Mesendoderm (in vitro differentiated cells): ENCODE measurements around the gene CRK.

Source experiments
- DNase-seq: peaks from one replicate; pipeline ENCODE4 v3.0.0; 2013
- H2AK5ac ChIP-seq: 2 replicates; pipeline ENCODE4 v1.6.1; 2013; ENCODE audit warnings: low read length, inconsistent platforms
- H2BK120ac ChIP-seq: 2 replicates; pipeline ENCODE4 v1.6.1; 2013; ENCODE audit warnings: low read depth, mild to moderate bottlenecking, low read length, moderate library complexity, mixed read lengths
- H2BK15ac ChIP-seq: replicated peaks from 2 replicates; pipeline ENCODE4 v1.6.1; 2013; ENCODE audit warnings: low read depth, mild to moderate bottlenecking, moderate library complexity
- H2BK5ac ChIP-seq: 2 replicates; pipeline ENCODE4 v1.6.1; 2013; ENCODE audit warnings: low read length, inconsistent platforms
- H3K18ac ChIP-seq: 2 replicates; pipeline ENCODE4 v1.6.1; 2013; ENCODE audit warnings: mild to moderate bottlenecking, low read length, mixed read lengths
- H3K23ac ChIP-seq: one replicate; pipeline ENCODE4 v1.6.1; 2013; ENCODE audit warnings: low read length
- H3K27ac ChIP-seq: 2 replicates; pipeline ENCODE4 v1.5.1; 2013; ENCODE audit warnings: low read depth, mild to moderate bottlenecking, inconsistent platforms, low read length, moderate library complexity
- H3K27me3 ChIP-seq: 2 replicates; pipeline ENCODE4 v1.6.1; 2013; ENCODE audit warnings: low read length, control low read depth, mild to moderate bottlenecking, inconsistent platforms; ENCODE audit not compliant: insufficient read depth, poor library complexity
- H3K36me3 ChIP-seq: 2 replicates; pipeline ENCODE4 v1.6.1; 2013; ENCODE audit warnings: low read length, inconsistent platforms; ENCODE audit not compliant: control insufficient read depth, insufficient read depth
- H3K4ac ChIP-seq: one replicate; pipeline ENCODE4 v1.6.1; 2013; ENCODE audit warnings: low read depth, mild to moderate bottlenecking, low read length, moderate library complexity
- H3K4me1 ChIP-seq: 2 replicates; pipeline ENCODE4 v1.6.1; 2013; ENCODE audit warnings: low read depth, low read length, inconsistent platforms; ENCODE audit not compliant: control insufficient read depth
- H3K4me2 ChIP-seq: 2 replicates; pipeline ENCODE4 v1.6.1; 2013; ENCODE audit warnings: low read length
- H3K4me3 ChIP-seq: 2 replicates; pipeline ENCODE4 v1.5.1; 2013; ENCODE audit warnings: mild to moderate bottlenecking, low read length
- H3K56ac ChIP-seq: one replicate; pipeline ENCODE4 v1.6.1; 2013; ENCODE audit warnings: low read length
- H3K79me1 ChIP-seq: 2 replicates; pipeline ENCODE4 v1.6.1; 2013; ENCODE audit warnings: low read length, inconsistent platforms
- H3K79me2 ChIP-seq: 2 replicates; pipeline ENCODE4 v1.6.1; 2013; ENCODE audit warnings: mild to moderate bottlenecking, low read length; ENCODE audit not compliant: control insufficient read depth, insufficient read depth
- H3K9ac ChIP-seq: 2 replicates; pipeline ENCODE4 v1.6.1; 2013; ENCODE audit warnings: low read length, inconsistent platforms
- H4K5ac ChIP-seq: one replicate; pipeline ENCODE4 v1.6.1; 2013; ENCODE audit warnings: low read length
- H4K8ac ChIP-seq: one replicate; pipeline ENCODE4 v1.6.1; 2013; ENCODE audit warnings: low read depth, mild to moderate bottlenecking, control low read depth, low read length, moderate library complexity
- WGBS: extraction: QIAGEN DNeasy Blood & Tissue Kit; methylation state at CpG from one replicate; pipeline ENCODE4 v1.1.7; 2013; ENCODE audit warnings: low lambda C conversion rate, missing lambda C conversion rate; ENCODE audit not compliant: insufficient coverage; ENCODE audit errors: extremely low coverage; 5-methylcytosine and 5-hydroxymethylcytosine counted together

The CRK gene

GRCh38 chr17:1435326-1435725, 20.7 kb downstream of the CRK start:
- H3K4ac ChIP-seq: no peak overlapping the region
- no peak overlapping the region for H2BK15ac ChIP-seq
- H3K27me3 ChIP-seq: no peaks in the 10 kb centered on the region
- no peak overlapping the region for H4K8ac ChIP-seq
- no peak overlapping the region for H3K4me2 ChIP-seq
- H3K56ac ChIP-seq: no peak overlapping the region
- H3K79me1 ChIP-seq: peaks cover 20% of the 10 kb centered on the region
- H2BK5ac ChIP-seq: no peak overlapping the region
- no peak overlapping the region for H4K5ac ChIP-seq
- no peak overlapping the region for H2BK120ac ChIP-seq
- H3K4me3 ChIP-seq: no peak overlapping the region
- no peak overlapping the region for H2AK5ac ChIP-seq
- H3K9ac ChIP-seq: no peak overlapping the region
- no peaks in the 10 kb centered on the region for H3K4me1 ChIP-seq
- H3K18ac ChIP-seq: no peak overlapping the region
- no peak overlapping the region for H3K27ac ChIP-seq
- WGBS: no CpG with 5 or more reads among the region's 3 CpGs
- no peak for DNase-seq
- H3K23ac ChIP-seq: no peak overlapping the region
- peaks cover 6% of the 10 kb centered on the region for H3K36me3 ChIP-seq
- peaks cover 44% of the 10 kb centered on the region for H3K79me2 ChIP-seq

- Histone ChIP-seq H3K27me3 (no peaks in the 10 kb centered on the region), H2BK120ac (no peak overlapping the region), H3K79me1 (peaks cover 20% of the 10 kb centered on the region), H3K4ac (no peak overlapping the region), H3K4me1 (no peaks in the 10 kb centered on the region), H4K5ac (no peak overlapping the region), H3K4me2 (no peak overlapping the region), H3K18ac (no peak overlapping the region), H3K9ac (no peak overlapping the region), H2BK15ac (no peak overlapping the region), H3K4me3 (no peak overlapping the region), H2BK5ac (no peak overlapping the region), H4K8ac (no peak overlapping the region), H3K56ac (no peak overlapping the region), H3K79me2 (peaks cover 41% of the 10 kb centered on the region), H3K23ac (no peak overlapping the region), H3K27ac (no peak overlapping the region), H3K36me3 (peaks cover 6% of the 10 kb centered on the region), H2AK5ac (no peak overlapping the region)
- DNase-seq: no peak
- WGBS: no CpG with 5 or more reads among the region's 3 CpGs
Observed at GRCh38 chr17:1434150-1434549, 21.9 kb downstream of the CRK start.

- no peak overlapping the region for H3K9ac ChIP-seq
- WGBS: no CpG with 5 or more reads among the region's 2 CpGs
- no peak overlapping the region for H3K56ac ChIP-seq
- H3K27me3 ChIP-seq: no peaks in the 10 kb centered on the region
- no peak overlapping the region for H3K4me2 ChIP-seq
- no peak overlapping the region for H3K4ac ChIP-seq
- no peak overlapping the region for H2BK5ac ChIP-seq
- H4K5ac ChIP-seq: no peak overlapping the region
- H3K79me2 ChIP-seq: peaks cover 34% of the 10 kb centered on the region
- peak overlapping the region; percentile 80 for H3K23ac ChIP-seq
- peaks cover 17% of the 10 kb centered on the region for H3K79me1 ChIP-seq
- peaks cover 5% of the 10 kb centered on the region for H3K36me3 ChIP-seq
- H3K27ac ChIP-seq: no peak overlapping the region
- H3K4me1 ChIP-seq: no peaks in the 10 kb centered on the region
- H2BK15ac ChIP-seq: no peak overlapping the region
- no peak overlapping the region for H3K18ac ChIP-seq
- no peak overlapping the region for H4K8ac ChIP-seq
- H3K4me3 ChIP-seq: no peak overlapping the region
- DNase-seq: no peak
- no peak overlapping the region for H2AK5ac ChIP-seq
- no peak overlapping the region for H2BK120ac ChIP-seq
Observed at GRCh38 chr17:1431631-1432104, 24.4 kb downstream of the CRK start.

GRCh38 chr17:1423456-1424135, 32.4 kb downstream of the CRK start:
- no peak overlapping the region for H3K18ac ChIP-seq
- no peak overlapping the region for H4K5ac ChIP-seq
- H3K23ac ChIP-seq: no peak overlapping the region
- H4K8ac ChIP-seq: no peak overlapping the region
- H3K4me2 ChIP-seq: no peak overlapping the region
- no peak overlapping the region for H2BK15ac ChIP-seq
- H3K4me3 ChIP-seq: no peak overlapping the region
- H3K4ac ChIP-seq: no peak overlapping the region
- WGBS: no CpG with 5 or more reads among the region's 10 CpGs
- no peaks in the 10 kb centered on the region for H3K4me1 ChIP-seq
- no peak overlapping the region for H3K27ac ChIP-seq
- no peaks in the 10 kb centered on the region for H3K27me3 ChIP-seq
- peaks cover 8% of the 10 kb centered on the region for H3K79me2 ChIP-seq
- H3K56ac ChIP-seq: no peak overlapping the region
- no peak overlapping the region for H2BK120ac ChIP-seq
- peaks cover 15% of the 10 kb centered on the region for H3K79me1 ChIP-seq
- H2BK5ac ChIP-seq: no peak overlapping the region
- DNase-seq: no peak
- peaks cover 15% of the 10 kb centered on the region for H3K36me3 ChIP-seq
- no peak overlapping the region for H2AK5ac ChIP-seq
- no peak overlapping the region for H3K9ac ChIP-seq

GRCh38 chr17:1422885-1423284, 33.1 kb downstream of the CRK start:
- no peak overlapping the region for H3K9ac ChIP-seq
- no peak overlapping the region for H2BK120ac ChIP-seq
- H3K79me2 ChIP-seq: peaks cover 8% of the 10 kb centered on the region
- H3K4ac ChIP-seq: no peak overlapping the region
- no peak overlapping the region for H3K56ac ChIP-seq
- no peak overlapping the region for H2BK15ac ChIP-seq
- H3K18ac ChIP-seq: no peak overlapping the region
- DNase-seq: peak; percentile 30
- H3K23ac ChIP-seq: no peak overlapping the region
- H3K79me1 ChIP-seq: peaks cover 15% of the 10 kb centered on the region
- no peak overlapping the region for H3K27ac ChIP-seq
- H2AK5ac ChIP-seq: no peak overlapping the region
- no peak overlapping the region for H3K4me2 ChIP-seq
- no peaks in the 10 kb centered on the region for H3K27me3 ChIP-seq
- H4K5ac ChIP-seq: no peak overlapping the region
- H3K36me3 ChIP-seq: peaks cover 15% of the 10 kb centered on the region
- WGBS: no CpG with 5 or more reads among the region's 7 CpGs
- no peak overlapping the region for H3K4me3 ChIP-seq
- H3K4me1 ChIP-seq: no peaks in the 10 kb centered on the region
- H4K8ac ChIP-seq: no peak overlapping the region
- H2BK5ac ChIP-seq: no peak overlapping the region

- no peak overlapping the region for H2BK5ac ChIP-seq
Observed at GRCh38 chr17:1421470-1421869, 34.6 kb downstream of the CRK start.

More at GRCh38 chr17:1421470-1421869, 34.6 kb downstream of the CRK start:
- DNase-seq: no peak
- Histone ChIP-seq H4K8ac (no peak overlapping the region), H3K18ac (no peak overlapping the region), H2AK5ac (no peak overlapping the region), H2BK120ac (no peak overlapping the region), H3K4me2 (no peak overlapping the region), H3K9ac (no peak overlapping the region), H3K79me2 (peaks cover 8% of the 10 kb centered on the region), H3K79me1 (peaks cover 15% of the 10 kb centered on the region), H3K4ac (no peak overlapping the region), H3K56ac (no peak overlapping the region), H4K5ac (no peak overlapping the region), H3K4me1 (no peaks in the 10 kb centered on the region), H3K4me3 (no peak overlapping the region), H3K36me3 (peaks cover 15% of the 10 kb centered on the region), H3K27ac (no peak overlapping the region), H2BK15ac (no peak overlapping the region), H3K27me3 (no peaks in the 10 kb centered on the region), H3K23ac (no peak overlapping the region)
- WGBS: no CpG with 5 or more reads among the region's 11 CpGs
